ENCODE data around the gene DCAF17.
A peak's percentile ranks its signal among the peaks of the same experiment; 100 is the strongest.

The DCAF17 gene

DNA sequence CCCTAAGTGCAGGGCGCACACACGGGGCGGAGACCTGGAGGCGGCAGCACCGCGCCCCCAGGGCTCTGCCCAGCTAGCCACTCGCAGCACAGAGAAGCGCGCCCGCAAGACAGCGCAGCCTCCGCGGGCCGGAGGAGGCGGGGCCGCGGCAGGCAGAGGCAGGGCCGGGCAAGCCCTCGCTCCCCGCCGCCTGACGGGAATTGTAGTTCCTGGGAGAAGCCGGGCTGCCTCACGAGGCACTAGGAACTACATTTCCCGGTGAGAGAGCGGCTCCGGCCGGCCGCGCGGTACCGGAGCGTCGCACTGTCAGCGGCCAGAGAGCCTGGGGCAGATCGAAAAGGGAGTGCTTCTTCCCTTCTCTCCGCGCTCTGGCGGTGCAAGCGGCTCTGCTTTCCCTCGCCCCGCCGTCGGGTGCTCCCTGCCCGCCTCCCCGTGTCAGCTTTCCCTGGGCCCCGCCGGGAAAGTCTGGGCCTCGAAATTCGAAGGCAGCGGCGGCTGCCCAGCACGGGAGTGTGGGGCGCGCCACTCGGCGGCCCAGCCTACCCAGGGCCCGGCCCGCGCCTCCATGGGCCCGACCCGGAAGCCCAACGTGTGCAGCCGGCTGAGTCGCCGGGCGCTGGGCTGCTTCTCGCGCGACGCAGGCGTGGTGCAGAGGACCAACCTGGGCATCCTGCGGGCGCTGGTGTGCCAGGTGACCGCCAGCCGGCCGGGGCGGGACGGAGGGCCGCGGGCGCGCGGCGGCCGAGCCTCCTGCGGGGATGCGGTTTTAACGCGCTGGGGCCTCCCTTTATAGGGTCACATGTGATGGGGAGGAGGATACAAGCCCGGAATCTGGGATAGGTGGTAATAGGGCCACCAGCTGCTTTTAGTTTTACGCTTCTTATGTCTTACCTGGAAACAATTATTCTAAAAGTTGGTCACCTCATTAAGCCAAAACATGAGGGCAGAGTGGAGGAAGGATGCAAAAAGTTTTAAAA, at the start of gene DCAF17:
DCAF17 (plus strand) TSS at position 214 of the 977 bp plus-strand sequence; CDS start at position 566, 352 bp downstream.
- DNase-seq: peak; percentile 85

GRCh38 chr2:171386627-171387026, 47.4 kb upstream of the DCAF17 start:
- DNase-seq: no peak

GRCh38 chr2:171387052-171387451, 47.0 kb upstream of the DCAF17 start:
- DNase-seq: no peak

GRCh38 chr2:171389325-171389724, 44.7 kb upstream of the DCAF17 start:
- no peak for DNase-seq

DNA sequence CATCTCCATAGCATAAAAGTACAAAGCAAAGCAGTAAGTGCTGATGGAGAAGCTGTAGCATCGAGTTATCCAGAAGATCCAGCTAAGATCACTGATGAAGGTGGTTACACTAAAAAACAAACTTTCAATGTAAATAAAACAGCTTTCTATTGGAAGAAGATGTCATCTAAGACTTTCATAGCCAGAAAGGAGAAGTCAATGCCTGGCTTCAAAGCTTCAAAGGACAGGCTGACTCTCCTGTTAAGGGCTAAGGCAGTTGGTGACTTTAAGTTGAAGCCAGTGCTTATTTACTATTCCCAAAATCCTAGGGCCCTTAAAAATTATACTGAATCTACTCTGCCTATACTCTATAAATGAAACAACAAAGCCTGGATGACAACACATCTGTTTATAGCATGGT, 44.2 kb upstream of the DCAF17 start:
- no peak for DNase-seq

GRCh38 chr2:171390941-171391516, 43.0 kb upstream of the DCAF17 start:
- DNase-seq: no peak

DNA sequence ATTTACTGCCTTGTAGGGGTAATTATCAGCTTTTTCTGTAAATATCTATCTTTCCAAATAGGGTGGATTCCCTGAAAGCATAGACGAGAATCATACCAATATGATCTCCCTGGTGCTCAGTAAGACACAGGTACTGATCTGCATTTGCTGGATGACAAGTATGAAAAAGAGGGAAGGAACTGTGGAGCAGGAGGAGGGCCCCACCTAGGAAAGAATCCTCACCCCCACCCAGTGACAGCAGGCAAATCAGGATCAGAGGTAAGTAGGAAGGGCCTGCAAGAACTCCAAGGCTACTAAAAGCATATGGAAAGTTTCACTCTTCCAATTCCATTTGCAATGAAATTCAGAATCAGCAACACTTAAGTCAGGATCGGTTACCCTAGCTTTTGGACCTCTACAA, 42.5 kb upstream of the DCAF17 start:
- no peak for DNase-seq

- DNase-seq: no peak
Measured at GRCh38 chr2:171393487-171393886, 40.5 kb upstream of the DCAF17 start.

GRCh38 chr2:171394164-171394740, 39.8 kb upstream of the DCAF17 start:
- DNase-seq: no peak

- DNase-seq: no peak
Measured at GRCh38 chr2:171399292-171399691, 34.7 kb upstream of the DCAF17 start.

DNA sequence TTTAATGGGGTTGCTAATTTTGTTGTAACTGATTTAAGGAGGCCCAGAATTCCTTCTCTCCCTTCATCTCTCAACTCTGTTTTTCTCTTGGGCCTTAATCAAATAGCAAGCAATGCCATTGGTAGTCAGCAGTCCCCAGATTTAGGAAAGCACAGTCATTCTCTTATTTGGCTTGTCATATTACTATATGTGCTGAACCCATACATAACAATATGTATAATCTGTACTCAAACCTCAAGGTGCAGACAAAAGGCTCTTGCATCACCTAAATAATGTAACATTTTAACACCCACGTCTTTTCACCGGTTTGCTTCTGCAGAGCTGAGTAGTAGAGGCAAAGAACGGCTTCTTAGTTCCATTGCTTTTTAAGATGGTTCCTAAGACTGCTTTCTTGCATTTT, 33.6 kb upstream of the DCAF17 start:
- no peak for DNase-seq

DNA sequence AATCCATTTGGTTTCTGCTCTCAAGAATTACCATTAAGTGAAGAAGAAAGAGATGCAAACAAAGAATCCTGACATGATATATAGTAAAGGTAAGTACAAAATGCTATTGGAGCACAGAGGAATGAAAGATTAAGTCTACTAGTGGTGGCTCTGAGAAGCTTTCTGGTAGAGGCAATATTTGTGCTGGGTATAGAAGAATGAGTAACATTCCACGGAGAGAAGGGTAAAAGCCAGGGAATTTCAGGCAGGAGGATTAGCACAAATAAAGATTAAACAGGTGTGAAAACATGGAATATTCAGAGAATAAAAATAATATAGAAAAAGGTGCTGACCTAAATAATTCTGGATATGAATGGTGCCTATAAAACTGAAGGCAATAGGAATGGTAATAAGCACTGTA, 32.1 kb upstream of the DCAF17 start:
- DNase-seq: no peak

DNA sequence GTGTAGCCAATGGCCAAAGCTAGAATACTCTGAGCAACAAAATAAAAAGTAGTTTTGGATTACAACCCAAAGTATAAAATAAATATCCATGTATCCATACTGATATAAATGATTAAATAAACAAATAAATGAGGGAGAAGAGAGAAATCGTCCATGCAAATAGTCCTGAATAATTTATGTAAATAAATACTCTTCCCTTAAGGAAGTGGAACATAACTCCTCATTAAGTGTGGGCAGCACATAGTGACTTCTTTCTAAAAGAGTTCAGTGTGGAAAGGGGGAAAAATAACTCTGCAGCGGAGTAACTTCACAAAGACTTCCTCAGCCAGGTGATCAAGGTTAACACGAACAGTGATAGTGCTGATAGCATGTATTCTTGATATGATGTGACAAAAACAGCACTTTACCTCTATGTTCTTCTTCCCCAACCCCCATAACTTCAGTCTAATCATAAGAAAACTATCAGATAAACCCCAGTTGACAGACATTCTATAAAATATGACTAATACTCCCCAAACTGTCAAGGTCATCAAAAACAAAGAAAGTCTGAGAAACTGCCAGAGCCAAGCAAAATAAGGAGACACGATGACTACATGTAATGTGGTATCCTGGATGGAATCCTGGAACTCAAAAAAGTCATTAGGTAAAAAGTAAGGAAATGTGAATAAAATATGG, 31.0 kb upstream of the DCAF17 start:
- DNase-seq: no peak

DNA sequence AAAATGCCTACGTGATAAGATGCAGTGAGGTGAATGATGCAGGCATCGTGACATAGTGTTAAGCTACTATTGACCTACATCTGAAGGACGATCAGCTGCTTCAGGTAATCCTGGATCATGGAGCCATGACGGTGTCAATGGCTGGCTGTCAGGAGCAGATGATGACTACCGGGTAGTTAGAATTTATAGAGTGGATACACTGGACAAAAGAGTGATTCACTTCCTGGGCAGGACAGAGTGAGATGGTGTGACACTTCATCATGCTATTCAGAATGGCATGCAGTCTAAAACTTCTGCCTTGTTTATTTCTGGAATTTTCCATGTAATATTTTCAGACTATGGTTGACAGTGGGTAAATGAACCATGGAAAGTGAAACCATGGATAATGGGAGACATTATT, 29.8 kb upstream of the DCAF17 start:
- DNase-seq: no peak

DNA sequence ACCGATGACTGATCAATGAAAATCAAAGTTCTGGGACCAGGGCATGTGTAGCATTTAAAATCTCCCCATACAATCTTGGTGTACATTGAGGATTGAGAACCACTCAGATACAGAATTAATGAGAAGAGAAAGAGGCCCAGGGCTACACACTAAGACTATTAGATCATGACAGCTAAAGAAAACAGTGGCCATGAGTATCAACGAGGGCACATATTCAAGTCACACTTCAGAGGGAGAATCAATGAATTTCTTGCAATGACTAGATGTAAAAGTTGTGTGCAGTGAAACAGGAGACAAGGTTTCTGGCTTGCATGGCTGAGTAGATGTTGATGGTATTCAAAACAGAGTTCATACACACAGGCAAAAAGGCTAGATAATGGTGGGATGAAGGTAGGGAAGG, 29.3 kb upstream of the DCAF17 start:
- DNase-seq: no peak

DNA sequence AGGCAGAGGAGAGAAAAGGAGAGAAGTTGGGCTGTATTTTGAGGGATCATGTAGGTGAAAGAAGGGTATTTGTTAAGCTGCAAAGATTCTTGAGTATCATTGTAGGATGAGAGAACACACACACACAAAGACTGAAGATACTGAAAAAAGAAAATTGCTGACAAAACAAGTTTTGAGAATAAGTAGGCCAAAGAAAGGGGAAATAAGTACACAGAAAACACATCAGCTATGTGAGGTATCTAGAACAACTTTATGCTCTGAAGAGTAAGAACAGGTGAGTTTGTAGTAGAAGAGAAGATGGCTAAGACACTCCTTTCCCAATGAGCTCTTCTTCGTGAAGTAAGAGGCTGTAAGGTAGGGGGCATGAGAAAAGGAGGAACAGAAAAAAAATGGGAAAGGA, 28.5 kb upstream of the DCAF17 start:
- DNase-seq: no peak

DNA sequence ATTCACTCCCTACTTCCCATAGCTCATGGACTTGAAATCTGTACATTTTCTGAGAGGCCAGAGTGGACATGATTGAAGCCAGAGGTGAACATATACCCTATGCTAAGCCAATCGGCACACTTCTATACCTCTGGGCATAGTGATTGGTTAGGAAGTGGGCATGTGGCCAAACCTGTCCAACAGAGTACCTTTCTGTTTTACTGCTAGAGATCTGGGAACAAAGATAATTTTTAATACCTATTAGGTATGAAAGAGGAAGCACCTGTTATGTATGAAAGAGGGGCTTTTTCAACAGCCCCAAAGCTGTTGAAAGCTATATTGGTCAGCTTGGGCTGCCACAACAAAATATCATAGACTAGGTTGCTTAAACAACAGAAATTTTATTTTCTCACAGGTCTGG, 28.0 kb upstream of the DCAF17 start:
- no peak for DNase-seq

DNA sequence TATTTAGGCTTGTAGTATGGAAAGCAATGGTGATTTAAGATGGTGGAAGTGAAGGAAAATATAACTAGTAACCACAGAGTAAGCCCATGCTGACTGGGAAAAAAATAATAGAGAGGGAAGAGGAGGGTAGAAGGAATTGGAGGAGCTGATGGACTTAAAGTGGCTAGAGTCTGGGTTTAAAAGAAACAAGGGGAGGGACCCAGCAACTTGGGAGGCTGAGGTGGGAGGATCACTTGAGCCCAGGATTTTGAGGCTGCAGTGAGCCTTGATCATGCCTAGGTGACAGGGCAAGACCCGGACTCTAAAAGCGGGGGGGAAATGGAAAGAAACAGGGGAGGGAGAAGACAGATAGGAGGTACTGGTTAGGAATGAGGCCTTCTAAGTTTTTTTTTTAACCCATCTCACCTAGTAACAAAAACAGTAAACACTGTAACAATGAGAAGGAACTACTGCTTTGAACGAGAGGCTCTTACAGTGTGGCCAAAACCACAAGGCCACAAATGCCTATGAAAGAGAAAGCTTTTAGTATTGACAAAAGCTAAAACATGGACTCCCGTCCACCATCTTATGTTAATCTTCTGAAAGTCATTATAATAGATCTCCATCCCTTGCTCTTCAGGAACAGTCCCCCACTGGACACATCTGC, 26.9 kb upstream of the DCAF17 start:
- no peak for DNase-seq

GRCh38 chr2:171407676-171408044, 26.4 kb upstream of the DCAF17 start:
- no peak for DNase-seq

DNA sequence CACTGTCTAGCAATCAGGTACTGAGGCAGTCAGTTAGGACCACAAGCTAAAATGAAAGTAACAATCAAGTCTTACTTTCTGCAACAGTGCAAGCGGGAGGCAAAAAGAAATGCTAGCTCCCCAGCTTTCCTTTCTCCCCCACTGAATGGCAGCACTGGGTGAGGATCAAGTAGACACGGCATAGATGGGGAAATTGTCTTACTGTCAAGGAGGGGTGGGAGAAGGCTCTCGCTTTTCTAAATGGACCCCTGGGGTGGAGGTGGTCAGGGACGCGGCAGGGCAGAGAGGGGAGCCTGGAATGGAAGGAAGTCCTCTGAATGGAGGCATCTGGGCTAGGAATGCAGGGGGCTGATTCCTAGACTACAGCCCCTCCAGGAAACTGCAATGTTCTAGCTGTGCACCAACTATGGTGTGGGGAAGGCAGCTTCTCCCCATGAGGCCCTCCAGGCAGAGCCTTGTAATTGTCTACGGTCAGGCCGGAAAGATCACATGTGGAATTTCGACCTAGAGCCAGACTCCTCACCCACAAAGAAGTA, 24.5 kb upstream of the DCAF17 start:
- no peak for DNase-seq

DNA sequence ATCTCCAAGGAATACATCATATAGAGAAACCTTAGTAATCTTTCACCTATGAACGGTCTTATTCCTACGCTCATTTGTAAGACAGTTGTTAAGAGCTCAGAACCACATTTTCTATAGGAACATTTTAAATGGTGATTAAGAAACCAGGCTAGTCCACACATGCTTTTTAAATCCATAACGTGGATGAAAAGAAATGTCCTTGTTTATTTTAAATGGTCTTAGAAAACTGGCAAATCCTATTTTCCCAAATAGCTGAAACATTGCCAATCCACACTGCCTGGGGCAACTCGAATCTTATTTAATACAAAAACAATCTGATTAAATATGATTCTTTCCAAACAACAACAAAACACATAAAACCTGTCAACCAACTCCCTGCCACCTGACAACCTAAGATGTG, 23.9 kb upstream of the DCAF17 start:
- no peak for DNase-seq

GRCh38 chr2:171410624-171411023, 23.4 kb upstream of the DCAF17 start:
- no peak for DNase-seq

- no peak for DNase-seq
Measured at GRCh38 chr2:171411214-171411613, 22.8 kb upstream of the DCAF17 start.
